Caco-2 (cell line): ENCODE results near the gene NYAP2. TPM values are rescaled to one million over a fixed set of nuclear protein-coding genes. Genes with fewer than 3 reads are reported as not detected.

Source experiments
- BruUV-seq: library from RNA; stranded (reverse); fragments of 400-500 nt; replicated peaks from 2 replicates; lab custom pipeline; 2021; lab: Mats Ljungman, UMichigan
- CTCF ChIA-PET: fragments of 300-600 bp; sonication (Branson Sonifier 250); formaldehyde crosslinking; loops from one replicate; lab custom pipeline; 2022; ENCODE audit warnings: antibody characterized with exemption; lab: Charles Lee
- POLR2A ChIA-PET: fragments of 300-600 bp; sonication (Branson Sonifier 250); formaldehyde crosslinking; loops from one replicate; lab custom pipeline; 2022; ENCODE audit warnings: antibody characterized with exemption; lab: Charles Lee
- DNase-seq, 2 experiments: peaks; one replicate each; pipeline versions ENCODE4 v3.0.0 to v3.0.0-alpha.2; 2020 to 2022
- H3K27me3 ChIP-seq: replicated peaks from 2 replicates; pipeline ENCODE4 v1.6.0; 2011; ENCODE audit warnings: low read length; ENCODE audit not compliant: control insufficient read depth, insufficient read depth
- H3K36me3 ChIP-seq: 2 replicates; pipeline ENCODE4 v1.5.1; 2011; ENCODE audit warnings: low read length; ENCODE audit not compliant: control insufficient read depth, insufficient read depth
- H3K4me1 ChIP-seq: fragments of 250-450 bp; sonication (Bioruptor Pico); 2 replicates; pipeline ENCODE4 v1.5.1; 2020; ENCODE audit warnings: mild to moderate bottlenecking
- H3K4me3 ChIP-seq: 2 replicates; pipeline ENCODE4 v1.5.1; 2011; ENCODE audit warnings: low read depth, mild to moderate bottlenecking, control low read depth, low read length
- H3K9me3 ChIP-seq: fragments of 250-450 bp; sonication (Bioruptor Pico); 2 replicates; pipeline ENCODE4 v1.5.1; 2020; ENCODE audit warnings: mild to moderate bottlenecking, moderate library complexity
- H3K27ac Mint-ChIP-seq: one replicate; pipeline ENCODE4 v1.8.0; 2022; ENCODE audit warnings: mixed read lengths; ENCODE audit not compliant: unreplicated experiment
- H3K27me3 Mint-ChIP-seq: one replicate; pipeline ENCODE4 v1.8.0; 2022; ENCODE audit warnings: mixed read lengths; ENCODE audit not compliant: insufficient read depth, unreplicated experiment
- H3K36me3 Mint-ChIP-seq: one replicate; pipeline ENCODE4 v1.8.0; 2022; ENCODE audit warnings: mild to moderate bottlenecking, mixed read lengths; ENCODE audit not compliant: insufficient read depth, unreplicated experiment
- H3K4me1 Mint-ChIP-seq: one replicate; pipeline ENCODE4 v1.8.0; 2022; ENCODE audit warnings: low read depth, mixed read lengths; ENCODE audit not compliant: unreplicated experiment
- H3K4me3 Mint-ChIP-seq: one replicate; pipeline ENCODE4 v1.8.0; 2022; ENCODE audit warnings: mild to moderate bottlenecking, moderate library complexity, mixed read lengths; ENCODE audit not compliant: unreplicated experiment
- H3K9me3 Mint-ChIP-seq: one replicate; pipeline ENCODE4 v1.8.0; 2022; ENCODE audit warnings: mixed read lengths; ENCODE audit not compliant: unreplicated experiment
- CTCF ChIP-seq, 2 experiments: fragments of 200-600 bp in 1 of 2; IDR thresholded peaks; 1 replicate in 1 of 2; 2 replicates in 1 of 2; pipeline versions ENCODE4 v1.5.1 to v1.8.0; 2011 to 2022; ENCODE audit warnings: antibody characterized with exemption in 1 of 2, control low read depth in 1 of 2, inconsistent platforms in 1 of 2, low read depth in 1 of 2, low read length in 1 of 2, mild to moderate bottlenecking in 1 of 2, moderate library complexity in 1 of 2; ENCODE audit not compliant: insufficient read depth in 1 of 2, severe bottlenecking in 1 of 2, unreplicated experiment in 1 of 2
- intact Hi-C: fragments of 100-400 bp; cut with micrococcal nuclease; formaldehyde crosslinking; loops from one replicate; pipeline ENCODE4 v1.10.0; 2022; ENCODE audit not compliant: unreplicated experiment
- total RNA-seq: library from RNA; stranded (reverse); gene quantifications from 2 replicates; pipeline ENCODE4 v1.2.3, GENCODE V29; 2022

NYAP2 gene
- total RNA-seq, 1 experiment from 2014 or later: 0.11 TPM

GRCh38 chr2:225597911-225598310 lies 198.4 kb downstream of the NYAP2 start:
- no TSS peak for BruUV-seq
- CTCF ChIA-PET: no interaction called here
- no peaks in the 10 kb centered on the region for H3K27me3 ChIP-seq
- Mint-ChIP-seq H3K9me3 (no peaks in the 10 kb centered on the region), H3K27me3 (no peaks in the 10 kb centered on the region), H3K4me3 (no peak overlapping the region), H3K36me3 (no peaks in the 10 kb centered on the region), H3K27ac (no peak overlapping the region), H3K4me1 (no peaks in the 10 kb centered on the region)
- intact Hi-C loops: no loop called here
- no peak for DNase-seq
- H3K36me3 ChIP-seq: no peaks in the 10 kb centered on the region
- no peaks in the 10 kb centered on the region for H3K9me3 ChIP-seq
- H3K4me1 ChIP-seq: no peaks in the 10 kb centered on the region
- H3K4me3 ChIP-seq: no peak overlapping the region
- TF ChIP-seq CTCF (IDR thresholded peaks at IDR 0.05; ENCODE audit: insufficient read depth in 1 of 2, low read depth in 1 of 2, low read length in 1 of 2, severe bottlenecking in 1 of 2, unreplicated experiment in 1 of 2): no peak
- POLR2A ChIA-PET: no interaction called here

GRCh38 chr2:225598426-225598825 lies 198.9 kb downstream of the NYAP2 start:
- Histone ChIP-seq H3K4me3 (no peak overlapping the region), H3K4me1 (no peaks in the 10 kb centered on the region), H3K27me3 (no peaks in the 10 kb centered on the region), H3K36me3 (no peaks in the 10 kb centered on the region), H3K9me3 (no peaks in the 10 kb centered on the region)
- DNase-seq: no peak
- Mint-ChIP-seq H3K36me3 (no peaks in the 10 kb centered on the region), H3K27me3 (no peaks in the 10 kb centered on the region), H3K9me3 (no peaks in the 10 kb centered on the region), H3K27ac (no peak overlapping the region), H3K4me1 (no peaks in the 10 kb centered on the region), H3K4me3 (no peak overlapping the region)
- ChIA-PET CTCF (no interaction called here), POLR2A (no interaction called here)
- intact Hi-C loops: no loop called here
- no TSS peak for BruUV-seq
- no peak for TF ChIP-seq CTCF (IDR thresholded peaks at IDR 0.05; ENCODE audit: insufficient read depth in 1 of 2, low read depth in 1 of 2, low read length in 1 of 2, severe bottlenecking in 1 of 2, unreplicated experiment in 1 of 2)

GRCh38 chr2:225598897-225599296 lies 199.4 kb downstream of the NYAP2 start:
- H3K9me3 ChIP-seq: no peaks in the 10 kb centered on the region
- no peaks in the 10 kb centered on the region for H3K27me3 ChIP-seq
- H3K27ac Mint-ChIP-seq: no peak overlapping the region
- intact Hi-C loops: no loop called here
- no peaks in the 10 kb centered on the region for H3K9me3 Mint-ChIP-seq
- no peak overlapping the region for H3K4me3 Mint-ChIP-seq
- no peak for DNase-seq
- no peaks in the 10 kb centered on the region for H3K4me1 Mint-ChIP-seq
- no peaks in the 10 kb centered on the region for H3K36me3 ChIP-seq
- no peaks in the 10 kb centered on the region for H3K4me1 ChIP-seq
- no TSS peak for BruUV-seq
- ChIA-PET POLR2A (no interaction called here), CTCF (no interaction called here)
- H3K36me3 Mint-ChIP-seq: no peaks in the 10 kb centered on the region
- no peaks in the 10 kb centered on the region for H3K27me3 Mint-ChIP-seq
- TF ChIP-seq CTCF (IDR thresholded peaks at IDR 0.05; ENCODE audit: insufficient read depth in 1 of 2, low read depth in 1 of 2, low read length in 1 of 2, severe bottlenecking in 1 of 2, unreplicated experiment in 1 of 2): no peak
- no peak overlapping the region for H3K4me3 ChIP-seq
